ENCODE results near the gene SURF4. TPM values are rescaled to one million over a fixed set of nuclear protein-coding genes. Genes with fewer than 3 reads are reported as not detected.

Gene SURF4
- total and polyA plus RNA-seq, 2 of the 13 experiments (the other 11 are each of a cell fraction or from before 2014, with no cell fraction given): 220 to 265 TPM

DNA sequence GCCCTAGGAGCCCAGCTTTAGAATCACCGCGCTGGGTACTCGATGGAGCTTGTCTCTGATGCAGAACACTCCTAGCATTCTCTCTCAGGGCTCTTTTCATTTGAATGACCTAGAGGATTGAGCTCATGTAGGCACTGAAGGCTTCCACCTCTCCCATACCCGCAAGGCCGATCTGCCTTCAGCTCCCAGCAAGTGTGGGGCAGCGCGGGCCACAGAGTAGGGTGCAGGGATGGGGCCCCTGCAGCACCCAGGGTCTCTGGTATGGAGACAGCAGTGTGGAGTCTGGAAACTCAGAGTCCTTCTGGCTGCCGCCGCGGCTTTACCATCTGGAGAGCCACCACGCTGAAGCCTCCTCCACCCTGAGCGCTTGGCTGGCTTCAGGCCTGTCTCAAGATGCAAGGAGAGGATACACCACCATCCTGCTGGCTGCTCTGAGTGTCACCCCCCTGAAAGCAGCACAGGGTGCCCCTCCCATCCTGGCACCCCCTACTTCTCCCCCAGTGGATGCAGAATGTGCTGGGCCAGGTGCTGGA, 13.2 kb upstream of the SURF4 start:
- POLR2A ChIA-PET: no interaction called here
- Histone ChIP-seq H3K4me3 (replicated peaks in 1 of 3; ENCODE audit: insufficient read depth in 1 of 3, low read depth in 2 of 3, low read length in 3 of 3) (no peak overlapping the region), H3K9ac (ENCODE audit: insufficient read depth, low read depth, low read length) (no peak overlapping the region), H3K4me1 (ENCODE audit: insufficient read depth, low read length) (peaks cover 85% of the 10 kb centered on the region), H3K9me3 (ENCODE audit: low read length) (no peaks in the 10 kb centered on the region), H3K27ac (ENCODE audit: extremely low read length, insufficient read depth, low read length) (no peak overlapping the region), H3K36me3 (replicated peaks in 1 of 2; ENCODE audit: control insufficient read depth in 1 of 2, insufficient read depth in 2 of 2, low read length in 2 of 2) (no peaks in the 10 kb centered on the region), H2AFZ (ENCODE audit: low read length) (no peak overlapping the region), H3K4me2 (ENCODE audit: low read depth, low read length) (no peak overlapping the region), H4K20me1 (ENCODE audit: insufficient read depth, low read length) (no peaks in the 10 kb centered on the region), H3K27me3 (ENCODE audit: control insufficient read depth in 1 of 2, insufficient read depth in 2 of 2, low read length in 2 of 2) (no peaks in the 10 kb centered on the region), H3K79me2 (ENCODE audit: insufficient read depth, low read length) (no peaks in the 10 kb centered on the region)
- no peak for ATAC-seq
- no peak for DNase-seq (ENCODE audit: low spot score)
- FAIRE-seq: no peak
- CTCF ChIA-PET (ENCODE audit: low intra/inter-chr PET ratio, low total read pairs): no interaction called here
- TF ChIP-seq IRX3 (CRISPR knock-in tag; IDR thresholded peaks at IDR 0.05; ENCODE audit: borderline replicate concordance, low read depth): no peak
- TF ChIP-seq TARDBP (CRISPR knock-in tag; IDR thresholded peaks at IDR 0.05): no peak
- no peak for TF ChIP-seq ZFP36L1 (CRISPR knock-in tag; IDR thresholded peaks at IDR 0.05)
- no peak for TF ChIP-seq RARG (CRISPR knock-in tag; IDR thresholded peaks at IDR 0.05; ENCODE audit: low read depth)
- TF ChIP-seq SIX4 (CRISPR knock-in tag; IDR thresholded peaks at IDR 0.05): no peak
- no peak for TF ChIP-seq NPAS2 (CRISPR knock-in tag; IDR thresholded peaks at IDR 0.05; ENCODE audit: borderline replicate concordance)
- TF ChIP-seq ZNF530 (CRISPR knock-in tag; IDR thresholded peaks at IDR 0.05; ENCODE audit: low read depth): no peak
- TF ChIP-seq CHD4 (IDR thresholded peaks at IDR 0.05; ENCODE audit: borderline replicate concordance, low read length): no peak
- no peak for TF ChIP-seq ZNF280B (CRISPR knock-in tag; IDR thresholded peaks at IDR 0.05; ENCODE audit: borderline replicate concordance)
- no peak for TF ChIP-seq YEATS4 (CRISPR knock-in tag; IDR thresholded peaks at IDR 0.05; ENCODE audit: borderline replicate concordance)
- TF ChIP-seq ZNF670 (CRISPR knock-in tag; IDR thresholded peaks at IDR 0.05; ENCODE audit: borderline replicate concordance): no peak
- TF ChIP-seq ATF1 (CRISPR knock-in tag; IDR thresholded peaks at IDR 0.05): no peak
- no peak for TF ChIP-seq CEBPG (CRISPR knock-in tag; IDR thresholded peaks at IDR 0.05)
- TF ChIP-seq PHF8 (CRISPR knock-in tag; IDR thresholded peaks at IDR 0.05): no peak
- TF ChIP-seq ZNF33B (CRISPR knock-in tag; IDR thresholded peaks at IDR 0.05): no peak
- no peak for TF ChIP-seq ZNF296 (CRISPR knock-in tag; conservative IDR thresholded peaks at IDR 0.05)
- no peak for TF ChIP-seq DBP (CRISPR knock-in tag; IDR thresholded peaks at IDR 0.05; ENCODE audit: not compliant biosample characterization)
- TF ChIP-seq ZNF430 (CRISPR knock-in tag; IDR thresholded peaks at IDR 0.05): no peak
- TF ChIP-seq ZNF3 (CRISPR knock-in tag; IDR thresholded peaks at IDR 0.05): no peak
- BruUV-seq (replicated peaks): no TSS peak
- intact Hi-C loops (cut with micrococcal nuclease; ENCODE audit: unreplicated experiment): no loop called here
- in situ Hi-C loops (cut with HindIII; ENCODE audit: extremely low pct_ligation_motif_present, low pct_unique_long_range_greater_than_20kb): no loop called here
- 86% methylated on average over 5 of the region's 12 CpGs for WGBS (ENCODE audit: low lambda C conversion rate)
